Measurements from ENCODE around the gene GPR146. TPM values are rescaled to one million over a fixed set of nuclear protein-coding genes. Genes with fewer than 3 reads are reported as not detected.

GPR146 gene
- total and polyA plus RNA-seq, 2 of the 8 experiments (the other 6 are each of a cell fraction or from before 2014, with no cell fraction given) = 1.8 to 2.7 TPM

DNA sequence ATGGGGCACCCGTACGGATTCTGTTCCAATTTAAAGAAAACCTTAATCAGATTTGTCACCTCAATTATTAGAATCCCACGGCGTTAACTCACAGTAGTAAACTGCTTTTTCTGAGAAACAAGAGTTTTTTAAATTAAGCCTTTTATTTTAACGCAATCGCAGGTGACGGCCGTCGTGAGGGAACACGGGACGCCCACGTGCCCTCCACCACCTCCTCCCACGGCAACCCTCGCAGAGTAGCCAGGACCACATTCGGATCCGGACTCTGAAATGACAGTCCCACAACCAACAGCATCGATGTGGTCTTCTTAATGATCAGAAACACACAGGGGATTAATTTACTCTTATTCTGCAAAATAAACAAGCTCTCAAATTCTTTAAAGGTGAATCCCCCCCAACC is 22.0 kb upstream of the GPR146 start (continued):
- TF ChIP-seq BACH1 (IDR thresholded peaks at IDR 0.05; ENCODE audit: low read length) (no peak), PHF8 (conservative IDR thresholded peaks at IDR 0.05; ENCODE audit: low read depth, low read length) (no peak), CHD1 (IDR thresholded peaks at IDR 0.05; ENCODE audit: low read depth, low read length) (no peak), ATF2 (IDR thresholded peaks at IDR 0.05; ENCODE audit: low read length) (no peak), SP1 (IDR thresholded peaks at IDR 0.05; ENCODE audit: low read depth, low read length) (no peak)

Data from H1 (cell line).